HCT116 (cell line): ENCODE data around the gene NDUFB6. TPM values are rescaled to one million over a fixed set of nuclear protein-coding genes. Genes with fewer than 3 reads are reported as not detected.

ENCODE experiments used
- ATAC-seq: fragments of 200-7000 bp; cut with Tn5 transposase; 2 replicates; pipeline ENCODE4 v1.9.1; 2020; ENCODE audit warnings: mild to moderate bottlenecking, moderate library complexity
- BruUV-seq: library from RNA; stranded (reverse); fragments of 400-500 nt; replicated peaks from 2 replicates; lab custom pipeline; 2021; lab: Mats Ljungman, UMichigan
- CTCF ChIA-PET: fragments of 300-600 bp; sonication (Branson Sonifier 250); formaldehyde crosslinking; loops from one replicate; lab custom pipeline; 2021; ENCODE audit warnings: antibody characterized with exemption; lab: Charles Lee
- POLR2A ChIA-PET: fragments of 300-600, 350-600 bp; sonication (Branson Sonifier 250); formaldehyde crosslinking; loops from one replicate; lab custom pipeline; 2021; ENCODE audit warnings: antibody characterized with exemption; lab: Charles Lee
- RAD21 ChIA-PET, 2 experiments: fragments of 300-600 bp; sonication (Branson Sonifier 250); formaldehyde crosslinking; loops; one replicate each; lab custom pipeline; 2023; ENCODE audit warnings: low total read pairs in 2 of 2; ENCODE audit not compliant: uncharacterized antibody in 2 of 2, unreplicated experiment in 2 of 2, low non-redundant PET in 1 of 2; lab: Charles Lee
- DNase-seq: peaks from one replicate; pipeline ENCODE4 v3.0.0-alpha.2; 2010; ENCODE audit warnings: low read depth, low spot score
- H2AFZ ChIP-seq: fragments of 200-600 bp; shearing (Covaris generic), sonication (generic); 2 replicates; pipeline ENCODE4 v1.6.1; 2017; ENCODE audit warnings: low read depth, mixed run types, mixed read lengths, antibody characterized with exemption, low read length; ENCODE audit not compliant: poor library complexity, severe bottlenecking
- H3K27ac ChIP-seq: 2 replicates; pipeline ENCODE4 v1.5.1; 2012; ENCODE audit warnings: low read depth, low read length
- H3K27me3 ChIP-seq: fragments of 200-600 bp; sonication (generic); 2 replicates; pipeline ENCODE4 v1.6.1; 2016; ENCODE audit warnings: mixed run types, low read length, mixed read lengths; ENCODE audit not compliant: insufficient read depth
- H3K36me3 ChIP-seq, 2 experiments: fragments of 200-500 bp in 1 of 2; fragments of 200-600 bp in 1 of 2; sonication (Bioruptor generic) in 1 of 2; sonication (generic) in 1 of 2; 2 replicates each; pipeline versions ENCODE4 v1.5.1 to v1.6.1; 2014 to 2016; ENCODE audit warnings: low read length in 2 of 2, inconsistent platforms in 1 of 2, mixed read lengths in 1 of 2, mixed run types in 1 of 2; ENCODE audit not compliant: insufficient read depth in 2 of 2, control insufficient read depth in 1 of 2
- H3K4me1 ChIP-seq, 2 experiments: fragments of 200-600 bp in 1 of 2; sonication (generic) in 1 of 2; 2 replicates each; pipeline versions ENCODE4 v1.5.1 to v1.6.1; 2012 to 2017; ENCODE audit warnings: low read length in 2 of 2, inconsistent platforms in 1 of 2, mild to moderate bottlenecking in 1 of 2, mixed read lengths in 1 of 2, mixed run types in 1 of 2, moderate library complexity in 1 of 2; ENCODE audit not compliant: insufficient read depth in 2 of 2, control insufficient read depth in 1 of 2
- H3K4me2 ChIP-seq: fragments of 200-600 bp; sonication (generic); 2 replicates; pipeline ENCODE4 v1.6.1; 2017; ENCODE audit warnings: mixed run types, low read length, mixed read lengths
- H3K4me3 ChIP-seq, 2 experiments: fragments of 200-600 bp in 1 of 2; sonication (generic) in 1 of 2; replicated peaks in 1 of 2; 2 replicates each; pipeline ENCODE4 v1.5.1; 2011 to 2016; ENCODE audit warnings: low read length in 2 of 2, control low read depth in 1 of 2, low read depth in 1 of 2, mild to moderate bottlenecking in 1 of 2, mixed read lengths in 1 of 2, mixed run types in 1 of 2
- H3K79me2 ChIP-seq: fragments of 200-600 bp; sonication (generic); 2 replicates; pipeline ENCODE4 v1.6.1; 2017; ENCODE audit warnings: mild to moderate bottlenecking, mixed run types, low read length, moderate library complexity, mixed read lengths; ENCODE audit not compliant: insufficient read depth
- H3K9ac ChIP-seq: fragments of 200-600 bp; sonication (generic); 2 replicates; pipeline ENCODE4 v1.6.1; 2016; ENCODE audit warnings: low read length, mixed read lengths
- H3K9me2 ChIP-seq: fragments of 200-600 bp; sonication (generic), shearing (Covaris generic); 2 replicates; pipeline ENCODE4 v1.6.1; 2017; ENCODE audit warnings: mixed run types, mild to moderate bottlenecking, moderate library complexity; ENCODE audit not compliant: insufficient read depth
- H3K9me3 ChIP-seq, 2 experiments: fragments of 200-500 bp in 1 of 2; fragments of 200-600 bp in 1 of 2; sonication (Bioruptor generic) in 1 of 2; sonication (generic) in 1 of 2; 2 replicates each; pipeline ENCODE4 v1.6.1; 2014 to 2017; ENCODE audit warnings: low read length in 2 of 2, mixed read lengths in 2 of 2, inconsistent platforms in 1 of 2, low read depth in 1 of 2, mild to moderate bottlenecking in 1 of 2, mixed run types in 1 of 2, moderate library complexity in 1 of 2; ENCODE audit not compliant: control insufficient read depth in 1 of 2, insufficient read depth in 1 of 2
- H4K20me1 ChIP-seq: fragments of 200-600 bp; sonication (generic), shearing (Covaris generic); 2 replicates; pipeline ENCODE4 v1.6.1; 2017; ENCODE audit warnings: mixed run types, mild to moderate bottlenecking, moderate library complexity; ENCODE audit not compliant: insufficient read depth
- EGR1 ChIP-seq: IDR thresholded peaks from 2 replicates; pipeline ENCODE4 v1.6.1; 2012; ENCODE audit warnings: low read depth
- EZH2phosphoT487 ChIP-seq: fragments of 200-600 bp; IDR thresholded peaks from 2 replicates; pipeline ENCODE4 v1.6.1; 2018; ENCODE audit warnings: antibody characterized with exemption, borderline replicate concordance
- FOSL1 ChIP-seq: IDR thresholded peaks from 2 replicates; pipeline ENCODE4 v1.6.1; 2012; ENCODE audit warnings: low read depth
- POLR2A ChIP-seq: IDR thresholded peaks from 2 replicates; pipeline ENCODE4 v1.7.0; 2011; ENCODE audit warnings: borderline replicate concordance; ENCODE audit not compliant: insufficient read depth, insufficient read length; ENCODE audit errors: extremely low read depth
- POLR2AphosphoS5 ChIP-seq: IDR thresholded peaks from 2 replicates; pipeline ENCODE4 v1.6.1; 2011; ENCODE audit warnings: mild to moderate bottlenecking, low read depth, low read length, moderate library complexity
- SRF ChIP-seq: IDR thresholded peaks from 2 replicates; pipeline ENCODE4 v1.6.1; 2012; ENCODE audit warnings: low read depth
- YY1 ChIP-seq: IDR thresholded peaks from 2 replicates; pipeline ENCODE4 v1.6.1; 2011; ENCODE audit warnings: low read length, low read depth, moderate library complexity, mild to moderate bottlenecking; ENCODE audit not compliant: insufficient replicate concordance; ENCODE audit errors: extremely low read depth
- ZFX ChIP-seq: fragments of 450-650 bp; IDR thresholded peaks from 2 replicates; pipeline ENCODE4 v1.6.1; 2017
- ZNF274 ChIP-seq: fragments of 200-500 bp; sonication (Bioruptor generic); IDR thresholded peaks from 2 replicates; pipeline ENCODE4 v1.6.1; 2014; ENCODE audit warnings: mild to moderate bottlenecking, low read depth, low read length, inconsistent platforms
- intact Hi-C: fragments of 100-400 bp; cut with micrococcal nuclease; formaldehyde crosslinking; loops from 2 replicates; pipeline ENCODE4 v1.10.0; 2022
- total RNA-seq: library from RNA; stranded (reverse); gene quantifications from one replicate; pipeline ENCODE4 v1.2.1, GENCODE V29; 2021; ENCODE audit not compliant: unreplicated experiment
- TF ChIP-seq, protein P1 (sequence below): IDR thresholded peaks from 2 replicates; pipeline ENCODE4 v1.6.1; 2012; ENCODE audit warnings: low read depth
- TF ChIP-seq, protein P2 (sequence below): IDR thresholded peaks from 2 replicates; pipeline ENCODE4 v1.6.1; 2011; ENCODE audit warnings: mild to moderate bottlenecking, low read length, moderate library complexity; ENCODE audit not compliant: insufficient replicate concordance; ENCODE audit errors: extremely low read depth

Gene NDUFB6
- total RNA-seq, 1 experiment from 2014 or later: 68.9 TPM

DNA sequence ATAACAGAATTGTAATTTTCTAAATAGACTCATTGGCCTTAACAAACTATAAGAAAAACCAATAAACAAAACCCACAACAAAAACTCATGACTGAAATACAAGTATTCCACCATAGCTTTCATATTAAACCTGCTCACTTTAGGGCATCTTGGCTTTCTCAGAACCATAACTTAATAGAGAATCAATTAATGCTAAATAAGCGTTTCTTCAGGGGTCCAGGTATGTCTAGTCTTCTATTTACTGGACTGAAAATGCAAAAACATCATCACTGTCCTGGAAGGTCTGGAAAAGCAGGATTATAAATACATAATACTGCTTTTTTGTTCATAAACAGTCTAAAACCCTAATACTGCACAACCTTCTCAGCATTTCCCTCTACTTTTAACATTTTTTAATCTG lies 27.1 kb downstream of the NDUFB6 start:
- no peaks in the 10 kb centered on the region for H3K9me3 ChIP-seq
- H3K4me2 ChIP-seq: no peak overlapping the region
- H4K20me1 ChIP-seq: no peaks in the 10 kb centered on the region
- H3K36me3 ChIP-seq: peaks cover 9 to 14% of the 10 kb centered on the region in 2 experiments; a peak in 3 of 4 replicates
- no peak for ATAC-seq
- H3K9ac ChIP-seq: no peak overlapping the region
- TF ChIP-seq SRF (no peak), ZNF274 (no peak), ZFX (no peak), POLR2A (no peak), FOSL1 (no peak), EZH2phosphoT487 (no peak), YY1 (no peak), POLR2AphosphoS5 (no peak), EGR1 (no peak)
- TF ChIP-seq, protein P1, sequence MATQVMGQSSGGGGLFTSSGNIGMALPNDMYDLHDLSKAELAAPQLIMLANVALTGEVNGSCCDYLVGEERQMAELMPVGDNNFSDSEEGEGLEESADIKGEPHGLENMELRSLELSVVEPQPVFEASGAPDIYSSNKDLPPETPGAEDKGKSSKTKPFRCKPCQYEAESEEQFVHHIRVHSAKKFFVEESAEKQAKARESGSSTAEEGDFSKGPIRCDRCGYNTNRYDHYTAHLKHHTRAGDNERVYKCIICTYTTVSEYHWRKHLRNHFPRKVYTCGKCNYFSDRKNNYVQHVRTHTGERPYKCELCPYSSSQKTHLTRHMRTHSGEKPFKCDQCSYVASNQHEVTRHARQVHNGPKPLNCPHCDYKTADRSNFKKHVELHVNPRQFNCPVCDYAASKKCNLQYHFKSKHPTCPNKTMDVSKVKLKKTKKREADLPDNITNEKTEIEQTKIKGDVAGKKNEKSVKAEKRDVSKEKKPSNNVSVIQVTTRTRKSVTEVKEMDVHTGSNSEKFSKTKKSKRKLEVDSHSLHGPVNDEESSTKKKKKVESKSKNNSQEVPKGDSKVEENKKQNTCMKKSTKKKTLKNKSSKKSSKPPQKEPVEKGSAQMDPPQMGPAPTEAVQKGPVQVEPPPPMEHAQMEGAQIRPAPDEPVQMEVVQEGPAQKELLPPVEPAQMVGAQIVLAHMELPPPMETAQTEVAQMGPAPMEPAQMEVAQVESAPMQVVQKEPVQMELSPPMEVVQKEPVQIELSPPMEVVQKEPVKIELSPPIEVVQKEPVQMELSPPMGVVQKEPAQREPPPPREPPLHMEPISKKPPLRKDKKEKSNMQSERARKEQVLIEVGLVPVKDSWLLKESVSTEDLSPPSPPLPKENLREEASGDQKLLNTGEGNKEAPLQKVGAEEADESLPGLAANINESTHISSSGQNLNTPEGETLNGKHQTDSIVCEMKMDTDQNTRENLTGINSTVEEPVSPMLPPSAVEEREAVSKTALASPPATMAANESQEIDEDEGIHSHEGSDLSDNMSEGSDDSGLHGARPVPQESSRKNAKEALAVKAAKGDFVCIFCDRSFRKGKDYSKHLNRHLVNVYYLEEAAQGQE: no peak
- TF ChIP-seq, protein P2, sequence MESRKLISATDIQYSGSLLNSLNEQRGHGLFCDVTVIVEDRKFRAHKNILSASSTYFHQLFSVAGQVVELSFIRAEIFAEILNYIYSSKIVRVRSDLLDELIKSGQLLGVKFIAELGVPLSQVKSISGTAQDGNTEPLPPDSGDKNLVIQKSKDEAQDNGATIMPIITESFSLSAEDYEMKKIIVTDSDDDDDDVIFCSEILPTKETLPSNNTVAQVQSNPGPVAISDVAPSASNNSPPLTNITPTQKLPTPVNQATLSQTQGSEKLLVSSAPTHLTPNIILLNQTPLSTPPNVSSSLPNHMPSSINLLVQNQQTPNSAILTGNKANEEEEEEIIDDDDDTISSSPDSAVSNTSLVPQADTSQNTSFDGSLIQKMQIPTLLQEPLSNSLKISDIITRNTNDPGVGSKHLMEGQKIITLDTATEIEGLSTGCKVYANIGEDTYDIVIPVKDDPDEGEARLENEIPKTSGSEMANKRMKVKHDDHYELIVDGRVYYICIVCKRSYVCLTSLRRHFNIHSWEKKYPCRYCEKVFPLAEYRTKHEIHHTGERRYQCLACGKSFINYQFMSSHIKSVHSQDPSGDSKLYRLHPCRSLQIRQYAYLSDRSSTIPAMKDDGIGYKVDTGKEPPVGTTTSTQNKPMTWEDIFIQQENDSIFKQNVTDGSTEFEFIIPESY: no peak
- TF ChIP-seq, all 23 proteins: peak for 0
- no peaks in the 10 kb centered on the region for H3K27me3 ChIP-seq
- H2AFZ ChIP-seq: no peak overlapping the region
- peaks cover 3 to 9% of the 10 kb centered on the region in 2 experiments for H3K4me1 ChIP-seq
- no peak overlapping the region for H3K4me3 ChIP-seq
- POLR2A ChIA-PET: no interaction called here
- H3K27ac ChIP-seq: no peak overlapping the region
- no TSS peak for BruUV-seq
- no peaks in the 10 kb centered on the region for H3K9me2 ChIP-seq
- RAD21 ChIA-PET: no interaction called here
- CTCF ChIA-PET: no interaction called here
- H3K79me2 ChIP-seq: peaks cover 81% of the 10 kb centered on the region
- no peak for DNase-seq
- intact Hi-C loops: no loop called here
